MM.1S (cell line): ENCODE results near the gene RCC2.

ENCODE experiments used
- DNase-seq: peaks from one replicate; pipeline ENCODE4 v3.0.0-alpha.2; 2015
- H2AFZ ChIP-seq: fragments of 300-600 bp; sonication (generic); 2 replicates; pipeline ENCODE4 v1.6.0; 2016; ENCODE audit warnings: antibody characterized with exemption, low read length
- H3F3A ChIP-seq: fragments of 300-600 bp; sonication (generic); 2 replicates; pipeline ENCODE4 v1.6.1; 2016; ENCODE audit warnings: mild to moderate bottlenecking, antibody characterized with exemption, low read length, moderate library complexity, mixed read lengths; ENCODE audit not compliant: insufficient read depth
- H3K27ac ChIP-seq: fragments of 300-600 bp; sonication (generic); 2 replicates; pipeline ENCODE4 v1.5.1; 2016; ENCODE audit warnings: mild to moderate bottlenecking, low read length
- H3K27me3 ChIP-seq: fragments of 300-600 bp; sonication (generic); replicated peaks from 2 replicates; pipeline ENCODE4 v1.6.0; 2016; ENCODE audit warnings: low read length; ENCODE audit not compliant: insufficient read depth
- H3K36me3 ChIP-seq: fragments of 300-600 bp; sonication (generic); replicated peaks from 2 replicates; pipeline ENCODE4 v1.6.1; 2016; ENCODE audit warnings: mild to moderate bottlenecking, low read length, mixed read lengths; ENCODE audit not compliant: insufficient read depth
- H3K4me1 ChIP-seq: fragments of 300-600 bp; sonication (generic); 2 replicates; pipeline ENCODE4 v1.6.1; 2016; ENCODE audit warnings: low read length, mixed read lengths
- H3K4me2 ChIP-seq: fragments of 300-600 bp; sonication (generic); 2 replicates; pipeline ENCODE4 v1.6.0; 2016; ENCODE audit warnings: low read depth, low read length
- H3K4me3 ChIP-seq: fragments of 300-600 bp; sonication (generic); 2 replicates; pipeline ENCODE4 v1.5.1; 2016; ENCODE audit warnings: low read length, mixed read lengths
- H3K79me2 ChIP-seq: fragments of 300-600 bp; sonication (generic); 2 replicates; pipeline ENCODE4 v1.6.1; 2016; ENCODE audit warnings: mixed run types, low read length, mixed read lengths
- H3K9ac ChIP-seq: fragments of 300-600 bp; sonication (generic); 2 replicates; pipeline ENCODE4 v1.6.1; 2016; ENCODE audit warnings: low read length, mixed read lengths
- H3K9me2 ChIP-seq: fragments of 300-600 bp; sonication (generic); replicated peaks from 2 replicates; pipeline ENCODE4 v1.6.1; 2016; ENCODE audit warnings: mild to moderate bottlenecking, low read length, mixed read lengths; ENCODE audit not compliant: insufficient read depth
- H3K9me3 ChIP-seq: fragments of 300-600 bp; sonication (generic); replicated peaks from 2 replicates; pipeline ENCODE4 v1.6.1; 2016; ENCODE audit warnings: mild to moderate bottlenecking, low read length, mixed read lengths; ENCODE audit not compliant: insufficient read depth
- H4K20me1 ChIP-seq: fragments of 300-600 bp; sonication (generic); 2 replicates; pipeline ENCODE4 v1.6.1; 2016; ENCODE audit warnings: mild to moderate bottlenecking, low read length, moderate library complexity, mixed read lengths; ENCODE audit not compliant: insufficient read depth
- EZH2 ChIP-seq: fragments of 300-600 bp; sonication (generic); optimal IDR thresholded peaks from 2 replicates; pipeline ENCODE3; 2017; ENCODE audit warnings: low read depth, mild to moderate bottlenecking, antibody characterized with exemption, low read length, mixed read lengths
- EZH2phosphoT487 ChIP-seq: fragments of 300-600 bp; sonication (generic); IDR thresholded peaks from 2 replicates; pipeline ENCODE4 v1.6.1; 2018; ENCODE audit warnings: antibody characterized with exemption, low read length
- TF ChIP-seq, protein P1 (sequence below): fragments of 300-600 bp; sonication (generic); IDR thresholded peaks from 2 replicates; pipeline ENCODE4 v1.5.1; 2016; ENCODE audit warnings: antibody characterized with exemption, low read length, mixed read lengths

The RCC2 gene

GRCh38 chr1:17403081-17403480 lies 36.4 kb downstream of the RCC2 start:
- Histone ChIP-seq H3K27me3 (0 out of 2 replicates have a peak, but pooled peaks cover under 1% of the 10 kb centered on the region), H3F3A (0 out of 2 replicates have a peak, but pooled peaks cover 5% of the 10 kb centered on the region), H3K4me3 (no peak overlapping the region), H3K36me3 (no peaks in the 10 kb centered on the region), H4K20me1 (no peaks in the 10 kb centered on the region), H3K9ac (no peak overlapping the region), H3K9me2 (no peaks in the 10 kb centered on the region), H3K27ac (no peak overlapping the region), H3K4me2 (no peak overlapping the region), H3K4me1 (no peaks in the 10 kb centered on the region), H2AFZ (no peak overlapping the region), H3K79me2 (no peaks in the 10 kb centered on the region), H3K9me3 (no peaks in the 10 kb centered on the region)
- TF ChIP-seq, protein P1, sequence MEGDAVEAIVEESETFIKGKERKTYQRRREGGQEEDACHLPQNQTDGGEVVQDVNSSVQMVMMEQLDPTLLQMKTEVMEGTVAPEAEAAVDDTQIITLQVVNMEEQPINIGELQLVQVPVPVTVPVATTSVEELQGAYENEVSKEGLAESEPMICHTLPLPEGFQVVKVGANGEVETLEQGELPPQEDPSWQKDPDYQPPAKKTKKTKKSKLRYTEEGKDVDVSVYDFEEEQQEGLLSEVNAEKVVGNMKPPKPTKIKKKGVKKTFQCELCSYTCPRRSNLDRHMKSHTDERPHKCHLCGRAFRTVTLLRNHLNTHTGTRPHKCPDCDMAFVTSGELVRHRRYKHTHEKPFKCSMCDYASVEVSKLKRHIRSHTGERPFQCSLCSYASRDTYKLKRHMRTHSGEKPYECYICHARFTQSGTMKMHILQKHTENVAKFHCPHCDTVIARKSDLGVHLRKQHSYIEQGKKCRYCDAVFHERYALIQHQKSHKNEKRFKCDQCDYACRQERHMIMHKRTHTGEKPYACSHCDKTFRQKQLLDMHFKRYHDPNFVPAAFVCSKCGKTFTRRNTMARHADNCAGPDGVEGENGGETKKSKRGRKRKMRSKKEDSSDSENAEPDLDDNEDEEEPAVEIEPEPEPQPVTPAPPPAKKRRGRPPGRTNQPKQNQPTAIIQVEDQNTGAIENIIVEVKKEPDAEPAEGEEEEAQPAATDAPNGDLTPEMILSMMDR, result no peak
- no peak for TF ChIP-seq EZH2
- no peak for TF ChIP-seq EZH2phosphoT487
- no peak for DNase-seq

GRCh38 chr1:17401841-17402240 lies 37.6 kb downstream of the RCC2 start:
- no peak overlapping the region for H3K4me3 ChIP-seq
- TF ChIP-seq EZH2 (no peak), EZH2phosphoT487 (no peak)
- TF ChIP-seq, protein P1, result no peak
- H3K9ac ChIP-seq, result no peak overlapping the region
- H3K4me2 ChIP-seq, result no peak overlapping the region
- no peak for DNase-seq
- no peaks in the 10 kb centered on the region for H3K79me2 ChIP-seq
- H3K4me1 ChIP-seq, result no peaks in the 10 kb centered on the region
- H3F3A ChIP-seq, result 0 out of 2 replicates have a peak, but pooled peaks cover 5% of the 10 kb centered on the region
- H3K9me2 ChIP-seq, result no peaks in the 10 kb centered on the region
- no peaks in the 10 kb centered on the region for H3K9me3 ChIP-seq
- H3K27ac ChIP-seq, result no peak overlapping the region
- no peaks in the 10 kb centered on the region for H4K20me1 ChIP-seq
- no peak overlapping the region for H2AFZ ChIP-seq
- peaks cover 13% of the 10 kb centered on the region; the same call in 1 of the 2 replicates for H3K27me3 ChIP-seq
- H3K36me3 ChIP-seq, result no peaks in the 10 kb centered on the region

GRCh38 chr1:17400725-17401341 lies 38.6 kb downstream of the RCC2 start:
- H4K20me1 ChIP-seq, result no peaks in the 10 kb centered on the region
- DNase-seq, result no peak
- TF ChIP-seq EZH2, result no peak
- no peak for TF ChIP-seq EZH2phosphoT487
- TF ChIP-seq, protein P1, result no peak
- H3K79me2 ChIP-seq, result no peaks in the 10 kb centered on the region
- no peaks in the 10 kb centered on the region for H3K36me3 ChIP-seq
- H2AFZ ChIP-seq, result no peak overlapping the region
- no peaks in the 10 kb centered on the region for H3K4me1 ChIP-seq
- H3K4me2 ChIP-seq, result no peak overlapping the region
- no peak overlapping the region for H3K27ac ChIP-seq
- H3F3A ChIP-seq, result no peaks in the 10 kb centered on the region
- no peaks in the 10 kb centered on the region for H3K9me2 ChIP-seq
- H3K9me3 ChIP-seq, result no peaks in the 10 kb centered on the region
- no peak overlapping the region for H3K4me3 ChIP-seq
- no peak overlapping the region for H3K9ac ChIP-seq
- H3K27me3 ChIP-seq, result peaks cover 16% of the 10 kb centered on the region; the same call in 1 of the 2 replicates
